ENCODE results near the gene SHMT2.

- TF ChIP-seq GATA3 (IDR thresholded peaks at IDR 0.05; ENCODE audit: low read depth, low read length) (no peak), GATA2 (IDR thresholded peaks at IDR 0.05; ENCODE audit: low read depth, low read length) (no peak)
These were observed 23.6 kb upstream of the SHMT2 start for GRCh38 chr12:57205931-57206330.

Measured in SH-SY5Y (cell line).